ENCODE data around the gene PYGB.
"Not testable (repeated sequence)": the region's sequence is repeated elsewhere in the genome, so short reads cannot be mapped to it uniquely, and the experiment has no call there.

PYGB gene

DNA sequence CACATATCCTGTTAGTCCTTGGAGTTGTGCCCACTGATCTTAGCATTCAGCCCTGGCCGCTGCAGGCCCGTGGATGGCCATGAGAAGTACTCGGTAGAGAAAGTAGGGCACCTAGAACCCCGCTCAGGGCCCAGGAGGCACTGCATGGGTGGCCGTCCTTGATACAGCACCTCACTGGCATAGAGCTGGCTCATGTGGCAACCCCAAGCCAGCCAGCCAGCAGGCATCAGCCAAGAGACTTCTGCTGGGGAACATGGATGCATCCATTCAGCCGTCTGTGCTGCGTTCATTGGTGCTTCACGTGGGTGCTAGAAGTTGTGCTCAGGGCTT lies 10.6 kb downstream of the PYGB start:
- no peak for FAIRE-seq
- TF ChIP-seq, protein P1, sequence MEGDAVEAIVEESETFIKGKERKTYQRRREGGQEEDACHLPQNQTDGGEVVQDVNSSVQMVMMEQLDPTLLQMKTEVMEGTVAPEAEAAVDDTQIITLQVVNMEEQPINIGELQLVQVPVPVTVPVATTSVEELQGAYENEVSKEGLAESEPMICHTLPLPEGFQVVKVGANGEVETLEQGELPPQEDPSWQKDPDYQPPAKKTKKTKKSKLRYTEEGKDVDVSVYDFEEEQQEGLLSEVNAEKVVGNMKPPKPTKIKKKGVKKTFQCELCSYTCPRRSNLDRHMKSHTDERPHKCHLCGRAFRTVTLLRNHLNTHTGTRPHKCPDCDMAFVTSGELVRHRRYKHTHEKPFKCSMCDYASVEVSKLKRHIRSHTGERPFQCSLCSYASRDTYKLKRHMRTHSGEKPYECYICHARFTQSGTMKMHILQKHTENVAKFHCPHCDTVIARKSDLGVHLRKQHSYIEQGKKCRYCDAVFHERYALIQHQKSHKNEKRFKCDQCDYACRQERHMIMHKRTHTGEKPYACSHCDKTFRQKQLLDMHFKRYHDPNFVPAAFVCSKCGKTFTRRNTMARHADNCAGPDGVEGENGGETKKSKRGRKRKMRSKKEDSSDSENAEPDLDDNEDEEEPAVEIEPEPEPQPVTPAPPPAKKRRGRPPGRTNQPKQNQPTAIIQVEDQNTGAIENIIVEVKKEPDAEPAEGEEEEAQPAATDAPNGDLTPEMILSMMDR (IDR thresholded peaks at IDR 0.05; ENCODE audit: insufficient read depth, missing control alignments) = no peak
- no peak for DNase-seq (ENCODE audit: insufficient read length, low spot score)

DNA sequence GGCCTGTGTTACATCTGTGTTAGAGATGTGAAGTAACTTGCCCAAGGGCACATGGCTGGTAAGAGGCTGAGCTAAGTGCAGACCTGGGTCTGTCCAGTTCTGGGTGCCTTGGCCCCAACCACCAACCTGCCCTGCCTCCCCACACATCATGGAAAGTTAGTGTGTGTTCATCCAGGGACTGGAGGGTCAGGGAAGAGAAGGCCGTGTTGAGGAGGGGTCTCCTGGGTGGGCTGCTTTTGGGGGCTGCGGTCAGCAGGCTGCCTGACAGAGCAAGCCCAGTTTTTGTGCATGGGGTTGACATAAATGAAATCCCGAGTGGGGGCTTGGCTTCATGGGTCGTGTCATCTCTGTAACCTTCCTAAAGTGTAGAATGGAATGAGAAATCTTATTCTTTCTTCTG lies 10.9 kb downstream of the PYGB start:
- FAIRE-seq = no peak
- TF ChIP-seq, protein P1 (IDR thresholded peaks at IDR 0.05; ENCODE audit: insufficient read depth, missing control alignments) = no peak
- no peak for DNase-seq (ENCODE audit: insufficient read length, low spot score)

DNA sequence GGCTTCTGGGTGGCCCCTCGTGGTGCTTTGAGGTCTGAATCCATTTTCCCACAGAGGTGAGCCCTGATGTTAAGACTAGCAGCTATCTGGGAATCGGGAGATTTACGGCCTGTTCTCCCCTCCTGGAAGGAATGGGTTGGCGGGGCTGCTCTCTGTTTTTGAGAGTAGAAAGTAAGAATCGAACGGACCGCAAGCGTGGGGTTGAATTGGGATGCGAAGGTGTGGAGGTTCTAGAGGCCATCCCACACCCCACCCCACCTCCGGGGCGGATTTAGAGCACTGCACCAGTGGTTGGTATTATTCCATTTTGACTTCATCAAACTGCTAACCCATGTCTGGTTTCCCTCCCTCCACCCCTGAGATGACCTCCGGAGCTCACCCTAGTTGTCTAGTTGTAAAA lies 11.5 kb downstream of the PYGB start:
- FAIRE-seq = no peak
- TF ChIP-seq, protein P1 (IDR thresholded peaks at IDR 0.05; ENCODE audit: insufficient read depth, missing control alignments) = no peak
- no peak for DNase-seq (ENCODE audit: insufficient read length, low spot score)

DNA sequence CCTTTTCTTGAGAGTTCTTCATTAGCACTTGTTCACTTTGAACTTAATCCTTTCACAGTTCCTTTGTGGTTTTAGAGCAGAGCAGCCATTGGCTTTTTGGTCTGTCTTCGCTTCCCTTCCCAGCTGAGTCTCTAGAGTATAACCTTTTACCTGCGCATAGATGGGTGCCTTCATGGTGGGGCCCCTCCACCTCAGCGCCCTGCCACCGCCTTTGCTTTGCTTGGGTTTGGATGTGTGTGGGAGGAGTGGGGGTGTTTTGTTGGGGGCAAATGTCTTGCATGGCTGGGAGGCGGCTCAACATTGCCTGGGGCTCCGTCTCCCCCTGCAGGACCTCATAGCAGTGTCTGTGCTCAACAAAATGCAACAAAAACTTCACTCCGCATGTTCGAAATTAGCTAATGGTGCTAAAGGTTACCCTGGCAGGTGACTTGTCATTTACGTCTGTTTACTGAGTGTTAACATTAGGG lies 11.9 kb downstream of the PYGB start:
- FAIRE-seq (no peak), DNase-seq (ENCODE audit: insufficient read length, low spot score) (no peak)
- TF ChIP-seq, protein P1 (IDR thresholded peaks at IDR 0.05; ENCODE audit: insufficient read depth, missing control alignments) = no peak

DNA sequence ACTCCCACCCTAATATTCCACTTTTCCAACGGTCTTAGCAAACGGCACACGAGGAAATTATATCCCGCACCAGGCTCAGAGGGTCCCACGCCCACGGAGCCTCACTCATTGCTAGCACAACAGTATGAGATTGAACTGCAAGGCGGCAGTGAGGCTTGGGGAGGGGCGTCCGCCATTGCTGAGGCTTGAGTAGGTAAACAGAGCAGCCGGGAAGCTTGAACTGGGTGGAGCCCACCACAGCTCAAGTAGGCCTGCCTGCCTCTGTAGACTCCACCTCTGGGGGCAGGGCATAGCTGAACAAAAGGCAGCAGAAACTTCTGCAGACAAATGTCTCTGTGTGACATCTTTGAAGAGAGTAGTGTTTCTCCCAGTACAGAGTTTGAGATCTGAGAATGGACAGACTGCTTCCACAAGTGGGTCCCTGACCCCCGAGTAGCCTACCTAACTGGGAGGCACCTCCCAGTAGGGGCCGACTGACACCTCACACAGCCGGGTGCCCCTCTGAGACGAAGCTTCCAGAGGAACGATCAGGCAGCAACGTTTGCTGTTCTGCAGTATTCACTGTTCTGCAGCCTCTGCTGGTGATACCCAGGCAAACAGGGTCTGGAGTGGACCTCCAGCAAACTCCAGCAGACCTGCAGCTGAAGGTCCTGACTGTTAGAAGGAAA lies 13.0 kb downstream of the PYGB start:
- FAIRE-seq; DNase-seq (ENCODE audit: insufficient read length, low spot score): not testable (repeated sequence)

DNA sequence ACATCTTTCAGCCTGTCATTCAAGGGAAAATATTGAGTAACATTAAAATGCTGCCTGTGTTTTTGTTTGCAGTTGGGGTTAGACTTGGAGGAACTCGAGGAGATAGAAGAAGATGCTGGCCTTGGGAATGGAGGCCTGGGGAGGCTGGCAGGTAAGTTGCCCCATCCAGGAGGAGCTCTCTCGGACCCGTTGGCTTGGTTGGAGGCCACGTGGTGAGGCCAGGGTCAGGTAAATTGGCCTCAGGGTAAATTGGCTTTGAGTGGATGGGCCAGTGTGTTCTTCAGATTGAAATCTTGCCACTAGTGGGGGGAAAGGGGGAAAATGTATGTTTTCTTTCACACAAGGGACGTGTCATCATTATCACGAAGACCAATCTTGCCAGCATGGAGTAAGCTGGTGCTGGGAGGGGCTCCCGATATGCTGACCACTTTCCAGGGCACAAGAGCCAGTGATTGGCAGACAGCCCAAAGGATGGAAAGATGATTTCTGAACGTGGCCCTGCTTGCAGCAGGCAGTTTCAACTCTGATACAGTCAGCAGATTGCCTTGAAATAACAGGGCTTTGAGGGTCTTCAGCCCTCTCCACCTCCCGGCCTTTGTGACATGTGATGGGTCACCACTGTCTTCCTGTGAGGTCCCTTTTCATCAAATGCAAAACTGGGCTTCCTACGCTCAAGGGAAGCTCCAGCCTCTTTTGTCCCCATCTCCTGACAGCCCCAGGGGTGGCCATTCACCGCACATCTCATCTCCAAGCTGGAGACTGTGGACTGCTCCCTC lies 21.4 kb downstream of the PYGB start:
- TF ChIP-seq, protein P1 (IDR thresholded peaks at IDR 0.05; ENCODE audit: insufficient read depth, missing control alignments) = no peak
- FAIRE-seq (no peak), DNase-seq (ENCODE audit: insufficient read length, low spot score) (no peak)

DNA sequence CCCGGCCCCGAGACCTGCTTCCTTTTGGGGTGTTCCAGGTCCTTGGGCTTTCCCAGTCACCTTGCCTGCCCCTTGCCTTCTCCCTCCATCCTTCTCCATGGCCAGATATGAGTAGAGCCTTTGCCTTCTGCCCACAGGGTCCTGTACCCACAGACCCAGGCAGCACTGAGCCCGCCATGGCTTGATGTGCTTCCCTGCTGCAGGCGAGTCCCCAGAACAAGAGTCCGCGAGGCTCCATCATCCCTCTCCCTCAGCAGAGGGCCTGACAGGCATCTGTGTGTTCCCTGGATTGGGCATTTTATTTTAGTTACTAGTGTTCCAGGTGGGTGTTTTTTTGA lies 21.9 kb downstream of the PYGB start:
- no peak for FAIRE-seq
- DNase-seq (ENCODE audit: insufficient read length, low spot score) = no peak
- TF ChIP-seq, protein P1 (IDR thresholded peaks at IDR 0.05; ENCODE audit: insufficient read depth, missing control alignments) = no peak
